ENCODE data around the gene DNER. TPM values are rescaled to one million over a fixed set of nuclear protein-coding genes. Genes with fewer than 3 reads are reported as not detected.

DNER gene
- total and polyA plus RNA-seq, 2 experiments from 2014 or later = 4.7 to 8.8 TPM

DNA sequence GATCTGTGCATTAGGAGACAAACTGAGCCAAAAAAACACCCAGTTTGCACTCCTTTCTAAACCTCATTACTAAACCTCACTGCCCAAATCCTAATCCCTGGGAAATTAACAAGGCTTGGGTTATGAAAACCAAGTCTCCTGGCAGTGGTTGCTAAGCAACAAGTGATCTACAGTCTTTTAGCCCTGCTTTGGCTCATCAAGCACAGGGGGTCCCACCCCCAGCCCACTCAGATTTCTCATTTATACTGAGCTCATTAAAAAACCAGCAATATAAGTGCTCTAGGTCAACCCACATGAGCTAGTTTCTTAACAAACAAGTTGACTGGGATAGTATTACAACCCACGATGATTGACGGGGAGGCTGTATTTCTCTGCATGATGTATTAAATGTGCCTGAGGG is 18.4 kb downstream of the DNER start:
- Histone ChIP-seq H3F3A (replicated peaks; ENCODE audit: low read depth) (no peaks in the 10 kb centered on the region), H3K4me2 (no peak overlapping the region), H3K27me3 (ENCODE audit: insufficient read depth) (no peaks in the 10 kb centered on the region), H3K79me2 (replicated peaks; ENCODE audit: insufficient read depth) (no peaks in the 10 kb centered on the region), H4K20me1 (replicated peaks; ENCODE audit: insufficient read depth) (no peaks in the 10 kb centered on the region), H3K9me2 (ENCODE audit: insufficient read depth) (0 out of 2 replicates have a peak, but pooled peaks cover 3% of the 10 kb centered on the region), H2AFZ (no peak overlapping the region), H3K4me1 (ENCODE audit: insufficient read depth) (peaks cover 17% of the 10 kb centered on the region), H3K36me3 (ENCODE audit: insufficient read depth) (no peaks in the 10 kb centered on the region), H3K27ac (ENCODE audit: low read depth) (no peak overlapping the region), H3K4me3 (no peak overlapping the region)
- H3K4me1 Mint-ChIP-seq = peaks cover 17% of the 10 kb centered on the region; the same call in 2 of the 3 replicates
- TF ChIP-seq, protein P1, sequence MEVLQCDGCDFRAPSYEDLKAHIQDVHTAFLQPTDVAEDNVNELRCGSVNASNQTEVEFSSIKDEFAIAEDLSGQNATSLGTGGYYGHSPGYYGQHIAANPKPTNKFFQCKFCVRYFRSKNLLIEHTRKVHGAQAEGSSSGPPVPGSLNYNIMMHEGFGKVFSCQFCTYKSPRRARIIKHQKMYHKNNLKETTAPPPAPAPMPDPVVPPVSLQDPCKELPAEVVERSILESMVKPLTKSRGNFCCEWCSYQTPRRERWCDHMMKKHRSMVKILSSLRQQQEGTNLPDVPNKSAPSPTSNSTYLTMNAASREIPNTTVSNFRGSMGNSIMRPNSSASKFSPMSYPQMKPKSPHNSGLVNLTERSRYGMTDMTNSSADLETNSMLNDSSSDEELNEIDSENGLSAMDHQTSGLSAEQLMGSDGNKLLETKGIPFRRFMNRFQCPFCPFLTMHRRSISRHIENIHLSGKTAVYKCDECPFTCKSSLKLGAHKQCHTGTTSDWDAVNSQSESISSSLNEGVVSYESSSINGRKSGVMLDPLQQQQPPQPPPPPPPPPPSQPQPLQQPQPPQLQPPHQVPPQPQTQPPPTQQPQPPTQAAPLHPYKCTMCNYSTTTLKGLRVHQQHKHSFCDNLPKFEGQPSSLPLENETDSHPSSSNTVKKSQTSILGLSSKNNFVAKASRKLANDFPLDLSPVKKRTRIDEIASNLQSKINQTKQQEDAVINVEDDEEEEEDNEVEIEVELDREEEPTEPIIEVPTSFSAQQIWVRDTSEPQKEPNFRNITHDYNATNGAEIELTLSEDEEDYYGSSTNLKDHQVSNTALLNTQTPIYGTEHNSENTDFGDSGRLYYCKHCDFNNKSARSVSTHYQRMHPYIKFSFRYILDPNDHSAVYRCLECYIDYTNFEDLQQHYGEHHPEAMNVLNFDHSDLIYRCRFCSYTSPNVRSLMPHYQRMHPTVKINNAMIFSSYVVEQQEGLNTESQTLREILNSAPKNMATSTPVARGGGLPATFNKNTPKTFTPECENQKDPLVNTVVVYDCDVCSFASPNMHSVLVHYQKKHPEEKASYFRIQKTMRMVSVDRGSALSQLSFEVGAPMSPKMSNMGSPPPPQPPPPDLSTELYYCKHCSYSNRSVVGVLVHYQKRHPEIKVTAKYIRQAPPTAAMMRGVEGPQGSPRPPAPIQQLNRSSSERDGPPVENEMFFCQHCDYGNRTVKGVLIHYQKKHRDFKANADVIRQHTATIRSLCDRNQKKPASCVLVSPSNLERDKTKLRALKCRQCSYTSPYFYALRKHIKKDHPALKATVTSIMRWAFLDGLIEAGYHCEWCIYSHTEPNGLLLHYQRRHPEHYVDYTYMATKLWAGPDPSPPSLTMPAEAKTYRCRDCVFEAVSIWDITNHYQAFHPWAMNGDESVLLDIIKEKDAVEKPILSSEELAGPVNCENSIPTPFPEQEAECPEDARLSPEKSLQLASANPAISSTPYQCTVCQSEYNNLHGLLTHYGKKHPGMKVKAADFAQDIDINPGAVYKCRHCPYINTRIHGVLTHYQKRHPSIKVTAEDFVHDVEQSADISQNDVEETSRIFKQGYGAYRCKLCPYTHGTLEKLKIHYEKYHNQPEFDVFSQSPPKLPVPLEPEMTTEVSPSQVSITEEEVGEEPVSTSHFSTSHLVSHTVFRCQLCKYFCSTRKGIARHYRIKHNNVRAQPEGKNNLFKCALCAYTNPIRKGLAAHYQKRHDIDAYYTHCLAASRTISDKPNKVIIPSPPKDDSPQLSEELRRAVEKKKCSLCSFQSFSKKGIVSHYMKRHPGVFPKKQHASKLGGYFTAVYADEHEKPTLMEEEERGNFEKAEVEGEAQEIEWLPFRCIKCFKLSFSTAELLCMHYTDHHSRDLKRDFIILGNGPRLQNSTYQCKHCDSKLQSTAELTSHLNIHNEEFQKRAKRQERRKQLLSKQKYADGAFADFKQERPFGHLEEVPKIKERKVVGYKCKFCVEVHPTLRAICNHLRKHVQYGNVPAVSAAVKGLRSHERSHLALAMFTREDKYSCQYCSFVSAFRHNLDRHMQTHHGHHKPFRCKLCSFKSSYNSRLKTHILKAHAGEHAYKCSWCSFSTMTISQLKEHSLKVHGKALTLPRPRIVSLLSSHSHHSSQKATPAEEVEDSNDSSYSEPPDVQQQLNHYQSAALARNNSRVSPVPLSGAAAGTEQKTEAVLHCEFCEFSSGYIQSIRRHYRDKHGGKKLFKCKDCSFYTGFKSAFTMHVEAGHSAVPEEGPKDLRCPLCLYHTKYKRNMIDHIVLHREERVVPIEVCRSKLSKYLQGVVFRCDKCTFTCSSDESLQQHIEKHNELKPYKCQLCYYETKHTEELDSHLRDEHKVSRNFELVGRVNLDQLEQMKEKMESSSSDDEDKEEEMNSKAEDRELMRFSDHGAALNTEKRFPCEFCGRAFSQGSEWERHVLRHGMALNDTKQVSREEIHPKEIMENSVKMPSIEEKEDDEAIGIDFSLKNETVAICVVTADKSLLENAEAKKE (CRISPR knock-in tag; IDR thresholded peaks at IDR 0.05) = no peak
- TF ChIP-seq, protein P2, sequence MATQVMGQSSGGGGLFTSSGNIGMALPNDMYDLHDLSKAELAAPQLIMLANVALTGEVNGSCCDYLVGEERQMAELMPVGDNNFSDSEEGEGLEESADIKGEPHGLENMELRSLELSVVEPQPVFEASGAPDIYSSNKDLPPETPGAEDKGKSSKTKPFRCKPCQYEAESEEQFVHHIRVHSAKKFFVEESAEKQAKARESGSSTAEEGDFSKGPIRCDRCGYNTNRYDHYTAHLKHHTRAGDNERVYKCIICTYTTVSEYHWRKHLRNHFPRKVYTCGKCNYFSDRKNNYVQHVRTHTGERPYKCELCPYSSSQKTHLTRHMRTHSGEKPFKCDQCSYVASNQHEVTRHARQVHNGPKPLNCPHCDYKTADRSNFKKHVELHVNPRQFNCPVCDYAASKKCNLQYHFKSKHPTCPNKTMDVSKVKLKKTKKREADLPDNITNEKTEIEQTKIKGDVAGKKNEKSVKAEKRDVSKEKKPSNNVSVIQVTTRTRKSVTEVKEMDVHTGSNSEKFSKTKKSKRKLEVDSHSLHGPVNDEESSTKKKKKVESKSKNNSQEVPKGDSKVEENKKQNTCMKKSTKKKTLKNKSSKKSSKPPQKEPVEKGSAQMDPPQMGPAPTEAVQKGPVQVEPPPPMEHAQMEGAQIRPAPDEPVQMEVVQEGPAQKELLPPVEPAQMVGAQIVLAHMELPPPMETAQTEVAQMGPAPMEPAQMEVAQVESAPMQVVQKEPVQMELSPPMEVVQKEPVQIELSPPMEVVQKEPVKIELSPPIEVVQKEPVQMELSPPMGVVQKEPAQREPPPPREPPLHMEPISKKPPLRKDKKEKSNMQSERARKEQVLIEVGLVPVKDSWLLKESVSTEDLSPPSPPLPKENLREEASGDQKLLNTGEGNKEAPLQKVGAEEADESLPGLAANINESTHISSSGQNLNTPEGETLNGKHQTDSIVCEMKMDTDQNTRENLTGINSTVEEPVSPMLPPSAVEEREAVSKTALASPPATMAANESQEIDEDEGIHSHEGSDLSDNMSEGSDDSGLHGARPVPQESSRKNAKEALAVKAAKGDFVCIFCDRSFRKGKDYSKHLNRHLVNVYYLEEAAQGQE (IDR thresholded peaks at IDR 0.05; ENCODE audit: unreplicated experiment) = no peak
- TF ChIP-seq NANOG (IDR thresholded peaks at IDR 0.05; ENCODE audit: borderline replicate concordance) (no peak), CREB1 (CRISPR knock-in tag; IDR thresholded peaks at IDR 0.05; ENCODE audit: low read depth) (no peak), STAT1 (IDR thresholded peaks at IDR 0.05; ENCODE audit: unreplicated experiment) (no peak), EZH2phosphoT487 (IDR thresholded peaks at IDR 0.05; ENCODE audit: unreplicated experiment) (no peak), POLR2AphosphoS5 (IDR thresholded peaks at IDR 0.05; ENCODE audit: low read depth) (no peak), EZH2 (IDR thresholded peaks at IDR 0.05; ENCODE audit: low read depth, unreplicated experiment) (no peak), ZNF331 (CRISPR knock-in tag; IDR thresholded peaks at IDR 0.05; ENCODE audit: low read depth) (no peak), JUNB (IDR thresholded peaks at IDR 0.05; ENCODE audit: unreplicated experiment) (no peak), ZNF114 (CRISPR knock-in tag; IDR thresholded peaks at IDR 0.05) (no peak)
- TF ChIP-seq, protein P3, sequence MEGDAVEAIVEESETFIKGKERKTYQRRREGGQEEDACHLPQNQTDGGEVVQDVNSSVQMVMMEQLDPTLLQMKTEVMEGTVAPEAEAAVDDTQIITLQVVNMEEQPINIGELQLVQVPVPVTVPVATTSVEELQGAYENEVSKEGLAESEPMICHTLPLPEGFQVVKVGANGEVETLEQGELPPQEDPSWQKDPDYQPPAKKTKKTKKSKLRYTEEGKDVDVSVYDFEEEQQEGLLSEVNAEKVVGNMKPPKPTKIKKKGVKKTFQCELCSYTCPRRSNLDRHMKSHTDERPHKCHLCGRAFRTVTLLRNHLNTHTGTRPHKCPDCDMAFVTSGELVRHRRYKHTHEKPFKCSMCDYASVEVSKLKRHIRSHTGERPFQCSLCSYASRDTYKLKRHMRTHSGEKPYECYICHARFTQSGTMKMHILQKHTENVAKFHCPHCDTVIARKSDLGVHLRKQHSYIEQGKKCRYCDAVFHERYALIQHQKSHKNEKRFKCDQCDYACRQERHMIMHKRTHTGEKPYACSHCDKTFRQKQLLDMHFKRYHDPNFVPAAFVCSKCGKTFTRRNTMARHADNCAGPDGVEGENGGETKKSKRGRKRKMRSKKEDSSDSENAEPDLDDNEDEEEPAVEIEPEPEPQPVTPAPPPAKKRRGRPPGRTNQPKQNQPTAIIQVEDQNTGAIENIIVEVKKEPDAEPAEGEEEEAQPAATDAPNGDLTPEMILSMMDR (conservative IDR thresholded peaks at IDR 0.05; ENCODE audit: low read depth in 2 of 2) = no peak
- TF ChIP-seq, protein P4, sequence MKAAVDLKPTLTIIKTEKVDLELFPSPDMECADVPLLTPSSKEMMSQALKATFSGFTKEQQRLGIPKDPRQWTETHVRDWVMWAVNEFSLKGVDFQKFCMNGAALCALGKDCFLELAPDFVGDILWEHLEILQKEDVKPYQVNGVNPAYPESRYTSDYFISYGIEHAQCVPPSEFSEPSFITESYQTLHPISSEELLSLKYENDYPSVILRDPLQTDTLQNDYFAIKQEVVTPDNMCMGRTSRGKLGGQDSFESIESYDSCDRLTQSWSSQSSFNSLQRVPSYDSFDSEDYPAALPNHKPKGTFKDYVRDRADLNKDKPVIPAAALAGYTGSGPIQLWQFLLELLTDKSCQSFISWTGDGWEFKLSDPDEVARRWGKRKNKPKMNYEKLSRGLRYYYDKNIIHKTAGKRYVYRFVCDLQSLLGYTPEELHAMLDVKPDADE (IDR thresholded peaks at IDR 0.05) = no peak
- H3K36me3 Mint-ChIP-seq (ENCODE audit: low read depth) = peaks cover 19% of the 10 kb centered on the region; the same call in 2 of the 3 replicates
- peaks cover 20% of the 10 kb centered on the region for H3K9me3 Mint-ChIP-seq
- DNase-seq (ENCODE audit: low spot score) = no peak
- peaks cover 4% of the 10 kb centered on the region for H3K27me3 Mint-ChIP-seq (ENCODE audit: insufficient read depth, low read depth, poor library complexity)
- no peak for ATAC-seq
- no peak overlapping the region for H3K27ac Mint-ChIP-seq
- H3K4me3 Mint-ChIP-seq = no peak overlapping the region

All from GM23338 (cell line).